GM18867 (cell line): Measurements from ENCODE around the gene JAM2.
"Not testable (repeated sequence)": the region's sequence is repeated elsewhere in the genome, so short reads cannot be mapped to it uniquely, and the experiment has no call there.

Experiments used
- ATAC-seq: cut with Tn5 transposase; IDR thresholded peaks from one replicate; pipeline ENCODE4 v1.9.1; 2021; ENCODE audit warnings: mild to moderate bottlenecking, moderate library complexity; ENCODE audit not compliant: unreplicated experiment

JAM2 gene

GRCh38 chr21:25643486-25643885 lies 4.4 kb downstream of the JAM2 start:
- no peak for ATAC-seq

GRCh38 chr21:25646474-25646873 lies 7.4 kb downstream of the JAM2 start:
- no peak for ATAC-seq

GRCh38 chr21:25647647-25648046 lies 8.6 kb downstream of the JAM2 start:
- no peak for ATAC-seq

- no peak for ATAC-seq
Observed at GRCh38 chr21:25649146-25649545, 10.1 kb downstream of the JAM2 start.

- ATAC-seq = no peak
Observed at GRCh38 chr21:25656412-25656811, 17.4 kb downstream of the JAM2 start.

- ATAC-seq = no peak
Observed at GRCh38 chr21:25657140-25657539, 18.1 kb downstream of the JAM2 start.

GRCh38 chr21:25658427-25659035 lies 19.5 kb downstream of the JAM2 start:
- ATAC-seq = no peak

- ATAC-seq = no peak
Observed at GRCh38 chr21:25660233-25660632, 21.2 kb downstream of the JAM2 start.

- ATAC-seq = no peak
Observed at GRCh38 chr21:25664491-25664931, 25.5 kb downstream of the JAM2 start.

GRCh38 chr21:25670726-25671125 lies 31.7 kb downstream of the JAM2 start:
- ATAC-seq = no peak

GRCh38 chr21:25676451-25676850 lies 37.4 kb downstream of the JAM2 start:
- ATAC-seq = no peak

- ATAC-seq = no peak
Observed at GRCh38 chr21:25682382-25682781, 43.3 kb downstream of the JAM2 start.

- ATAC-seq = no peak
Observed at GRCh38 chr21:25687787-25688186, 48.7 kb downstream of the JAM2 start.

- no peak for ATAC-seq
Observed at GRCh38 chr21:25688275-25689155, 49.5 kb downstream of the JAM2 start.

- no peak for ATAC-seq
Observed at GRCh38 chr21:25689226-25689625, 50.2 kb downstream of the JAM2 start.

- ATAC-seq = no peak
Observed at GRCh38 chr21:25691976-25692375, 52.9 kb downstream of the JAM2 start.

- not testable (repeated sequence) for ATAC-seq
Observed at GRCh38 chr21:25695461-25695860, 56.4 kb downstream of the JAM2 start.

- no peak for ATAC-seq
Observed at GRCh38 chr21:25700741-25701140, 61.7 kb downstream of the JAM2 start.

GRCh38 chr21:25701529-25701928 lies 62.5 kb downstream of the JAM2 start:
- ATAC-seq = no peak

- no peak for ATAC-seq
Observed at GRCh38 chr21:25708467-25709065, 69.5 kb downstream of the JAM2 start.

- ATAC-seq = no peak
Observed at GRCh38 chr21:25709684-25710265, 70.7 kb downstream of the JAM2 start.

- no peak for ATAC-seq
Observed at GRCh38 chr21:25710550-25710949, 71.5 kb downstream of the JAM2 start.
